ENCODE measurements around the gene CEMIP2.

- TF ChIP-seq CTCF (IDR thresholded peaks at IDR 0.05; ENCODE audit: extremely low read depth in 1 of 2, insufficient read depth in 1 of 2, low read depth in 1 of 2, low read length in 2 of 2) (no peak), POLR2A (IDR thresholded peaks at IDR 0.05; ENCODE audit: low read depth, low read length) (no peak), MYC (IDR thresholded peaks at IDR 0.05; ENCODE audit: low read depth, low read length) (no peak), EZH2 (IDR thresholded peaks at IDR 0.05; ENCODE audit: borderline replicate concordance, low read depth, low read length, severe bottlenecking) (no peak), POLR2AphosphoS5 (IDR thresholded peaks at IDR 0.05; ENCODE audit: insufficient read depth, low read depth, low read length) (no peak), MAX (IDR thresholded peaks at IDR 0.05; ENCODE audit: insufficient read depth, insufficient read length) (no peak), FOS (IDR thresholded peaks at IDR 0.05; ENCODE audit: borderline replicate concordance, insufficient read depth, low read length) (no peak), JUN (IDR thresholded peaks at IDR 0.05; ENCODE audit: borderline replicate concordance, insufficient read depth, insufficient read length, low read depth) (no peak), GATA2 (IDR thresholded peaks at IDR 0.05; ENCODE audit: insufficient read depth, insufficient read length, low read depth, low read length) (no peak)
These were observed 1.0 kb downstream of the CEMIP2 start for GRCh38 chr9:71767163-71767775.
